ENCODE measurements around the gene DUS2. TPM values are rescaled to one million over a fixed set of nuclear protein-coding genes. Genes with fewer than 3 reads are reported as not detected.

The DUS2 gene
- polyA plus RNA-seq, 4 donors = 7.6 to 12.6 (median 10.0) TPM

DNA sequence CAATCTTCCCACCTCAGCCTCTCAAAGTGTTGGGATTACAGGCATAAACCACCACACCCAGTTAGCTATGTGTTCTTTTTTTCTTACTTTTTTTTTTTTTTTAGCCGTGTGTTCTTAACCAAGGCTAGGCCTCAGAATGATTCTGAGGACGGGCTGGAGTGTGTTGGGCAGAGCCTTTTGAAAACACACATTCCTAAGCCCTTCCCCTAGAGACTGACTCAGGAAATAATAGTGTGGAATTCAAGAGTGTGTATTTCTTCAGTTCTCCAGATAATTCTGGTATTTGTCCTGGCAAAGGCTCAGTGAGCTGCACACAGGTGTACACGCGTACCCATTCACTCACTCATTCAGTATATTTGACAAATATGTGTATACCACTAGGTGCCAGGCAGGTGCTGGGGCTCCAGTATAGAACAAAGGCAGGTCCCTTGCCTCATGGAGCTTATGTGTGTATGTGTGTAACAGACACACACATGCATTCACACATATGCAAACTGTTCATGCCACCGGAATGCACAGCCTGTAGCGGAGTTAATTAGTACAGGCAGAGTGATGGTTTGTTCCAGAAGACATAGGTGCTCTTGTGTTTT lies 42.7 kb downstream of the DUS2 start:
- Histone ChIP-seq H3K27me3 (ENCODE audit: control insufficient read depth in 3 of 3, insufficient read depth in 3 of 3, low read length in 3 of 3) (no peaks in the 10 kb centered on the region), H3K36me3 (ENCODE audit: control insufficient read depth in 3 of 3, insufficient read depth in 2 of 3, low read depth in 1 of 3, low read length in 3 of 3) (peaks cover 0 to 63% (median 5%) of the 10 kb centered on the region in 3 donors), H3K9me3 (ENCODE audit: control insufficient read depth in 2 of 2, insufficient read depth in 1 of 2, low read depth in 1 of 2, low read length in 1 of 2) (no peaks in the 10 kb centered on the region), H3K4me3 (ENCODE audit: low read depth in 1 of 3, low read length in 3 of 3) (no peak overlapping the region), H3K27ac (ENCODE audit: low read depth in 1 of 3, low read length in 2 of 3) (no peak overlapping the region), H3K4me1 (ENCODE audit: control insufficient read depth in 3 of 3, insufficient read depth in 2 of 3, low read depth in 1 of 3, low read length in 2 of 3) (peaks cover 0 to 7% (median 3%) of the 10 kb centered on the region in 3 donors)
- DNase-seq = no peak
- FAIRE-seq = no peak
- 72 to 82% (median 72%) methylated on average over 6 of the region's 6 CpGs for WGBS, 3 donors

DNA sequence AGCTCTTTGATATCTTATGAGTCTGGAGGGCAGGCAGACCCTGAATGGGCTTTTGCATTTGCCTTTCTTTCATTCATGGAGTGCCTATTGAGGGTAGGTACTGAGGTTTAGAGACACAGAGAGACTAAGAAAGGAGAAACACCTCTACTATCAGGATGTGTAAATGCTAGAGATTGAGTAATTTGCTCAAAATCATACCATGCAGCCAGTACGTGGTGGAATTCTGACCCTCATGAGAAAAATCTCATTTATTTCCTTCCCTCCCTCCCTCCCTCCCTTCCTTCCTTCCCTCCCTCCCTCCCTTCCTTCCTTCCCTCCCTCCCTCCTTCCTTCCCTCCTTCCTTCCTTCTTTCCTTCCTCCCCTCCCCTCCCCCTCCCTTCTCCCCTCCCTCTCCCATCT lies 43.7 kb downstream of the DUS2 start:
- peaks cover 4 to 63% (median 8%) of the 10 kb centered on the region in 3 donors for H3K36me3 ChIP-seq (ENCODE audit: control insufficient read depth in 3 of 3, insufficient read depth in 2 of 3, low read depth in 1 of 3, low read length in 3 of 3)
- no peaks in the 10 kb centered on the region for H3K9me3 ChIP-seq (ENCODE audit: control insufficient read depth in 2 of 2, insufficient read depth in 1 of 2, low read depth in 1 of 2, low read length in 1 of 2)
- FAIRE-seq (no peak), DNase-seq (no peak)
- no peak overlapping the region for H3K4me3 ChIP-seq (ENCODE audit: low read depth in 1 of 3, low read length in 3 of 3)
- H3K27me3 ChIP-seq (ENCODE audit: control insufficient read depth in 3 of 3, insufficient read depth in 3 of 3, low read length in 3 of 3) = no peaks in the 10 kb centered on the region
- peaks cover 0 to 7% (median 3%) of the 10 kb centered on the region in 3 donors for H3K4me1 ChIP-seq (ENCODE audit: control insufficient read depth in 3 of 3, insufficient read depth in 2 of 3, low read depth in 1 of 3, low read length in 2 of 3)
- no peak overlapping the region for H3K27ac ChIP-seq (ENCODE audit: low read depth in 1 of 3, low read length in 2 of 3)
- 59 to 75% (median 74%) methylated on average over 1 of the region's 1 CpG for WGBS, 3 donors

DNA sequence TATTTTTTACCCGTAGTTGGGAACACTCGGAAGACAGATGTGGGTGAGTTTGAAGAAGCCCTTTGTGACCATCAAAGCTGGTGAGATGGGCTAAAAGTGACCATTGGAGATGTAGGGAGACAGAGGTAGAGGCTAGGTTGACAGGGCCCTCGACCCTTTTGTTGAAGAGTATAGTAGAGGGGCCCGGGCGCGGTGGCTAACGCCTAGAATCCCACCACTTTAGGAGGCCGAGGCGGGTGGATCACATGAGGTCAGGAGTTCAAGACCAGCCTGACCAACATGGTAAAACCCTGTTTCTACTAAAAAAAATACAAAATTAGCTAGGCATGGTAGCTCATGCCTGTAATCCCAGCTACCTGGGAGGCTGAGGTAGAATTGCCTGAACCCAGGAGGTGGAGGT lies 45.8 kb downstream of the DUS2 start:
- WGBS, 3 donors = 95% methylated on average over 9 of the region's 9 CpGs
- FAIRE-seq = no peak
- H3K4me3 ChIP-seq (ENCODE audit: low read depth in 1 of 3, low read length in 3 of 3) = no peak overlapping the region
- peaks cover 0 to 7% (median 4%) of the 10 kb centered on the region in 3 donors for H3K4me1 ChIP-seq (ENCODE audit: control insufficient read depth in 3 of 3, insufficient read depth in 2 of 3, low read depth in 1 of 3, low read length in 2 of 3)
- H3K36me3 ChIP-seq (ENCODE audit: control insufficient read depth in 3 of 3, insufficient read depth in 2 of 3, low read depth in 1 of 3, low read length in 3 of 3) = peaks cover 4 to 74% (median 8%) of the 10 kb centered on the region in 3 donors
- no peak for DNase-seq
- no peak overlapping the region for H3K27ac ChIP-seq (ENCODE audit: low read depth in 1 of 3, low read length in 2 of 3)
- H3K27me3 ChIP-seq (ENCODE audit: control insufficient read depth in 3 of 3, insufficient read depth in 3 of 3, low read length in 3 of 3) = no peaks in the 10 kb centered on the region
- H3K9me3 ChIP-seq (ENCODE audit: control insufficient read depth in 2 of 2, insufficient read depth in 1 of 2, low read depth in 1 of 2, low read length in 1 of 2) = no peaks in the 10 kb centered on the region

DNA sequence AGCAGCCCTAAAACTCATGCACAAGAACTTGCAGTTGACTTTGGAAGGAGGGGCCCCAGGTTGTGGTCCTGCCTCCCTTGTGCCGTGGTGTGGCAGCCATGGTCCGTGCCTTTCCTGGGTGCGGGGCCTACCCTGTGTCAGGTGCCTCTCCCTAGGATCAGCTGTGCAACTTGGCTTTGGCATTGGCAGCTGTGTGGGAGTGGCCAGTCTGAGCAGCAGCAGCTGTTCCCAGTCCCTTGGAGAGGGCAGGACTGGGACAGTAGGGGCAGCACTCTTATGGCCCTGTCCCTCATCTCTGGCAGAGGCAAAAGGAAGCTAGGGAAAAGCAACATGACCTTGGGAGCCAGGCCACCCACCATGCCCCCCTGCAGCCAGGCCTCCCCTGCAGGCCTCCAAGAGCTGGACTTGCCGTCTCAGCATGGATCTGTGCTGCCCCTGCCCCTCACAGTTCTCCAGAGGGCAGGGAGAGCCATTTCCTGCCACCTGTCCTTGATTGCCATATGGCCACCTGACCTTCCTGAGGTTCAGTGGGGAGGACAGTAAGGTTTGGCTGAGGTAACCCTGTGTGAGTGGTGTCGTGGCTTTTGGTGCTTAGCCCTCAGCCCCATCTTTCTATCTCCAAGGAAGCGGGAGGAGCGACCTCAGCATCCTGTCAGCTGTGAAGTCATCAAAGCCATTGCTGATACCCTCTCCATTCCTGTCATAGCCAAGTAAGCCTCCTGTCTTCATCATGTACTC lies 46.6 kb downstream of the DUS2 start:
- H3K9me3 ChIP-seq (ENCODE audit: control insufficient read depth in 2 of 2, insufficient read depth in 1 of 2, low read depth in 1 of 2, low read length in 1 of 2) = no peaks in the 10 kb centered on the region
- H3K36me3 ChIP-seq (ENCODE audit: control insufficient read depth in 3 of 3, insufficient read depth in 2 of 3, low read depth in 1 of 3, low read length in 3 of 3) = peaks cover 4 to 79% (median 8%) of the 10 kb centered on the region in 3 donors
- H3K4me3 ChIP-seq (ENCODE audit: low read depth in 1 of 3, low read length in 3 of 3) = no peak overlapping the region
- DNase-seq (peak in 1 of 2 donors; percentile 78), FAIRE-seq (no peak)
- 54 to 62% (median 55%) methylated on average over 7 of the region's 7 CpGs for WGBS, 3 donors
- H3K27ac ChIP-seq (ENCODE audit: low read depth in 1 of 3, low read length in 2 of 3) = peak overlapping the region in 1 of 3 donors; percentile 46
- H3K4me1 ChIP-seq (ENCODE audit: control insufficient read depth in 3 of 3, insufficient read depth in 2 of 3, low read depth in 1 of 3, low read length in 2 of 3) = peaks cover 0 to 7% (median 4%) of the 10 kb centered on the region in 3 donors
- H3K27me3 ChIP-seq (ENCODE audit: control insufficient read depth in 3 of 3, insufficient read depth in 3 of 3, low read length in 3 of 3) = no peaks in the 10 kb centered on the region

DNA sequence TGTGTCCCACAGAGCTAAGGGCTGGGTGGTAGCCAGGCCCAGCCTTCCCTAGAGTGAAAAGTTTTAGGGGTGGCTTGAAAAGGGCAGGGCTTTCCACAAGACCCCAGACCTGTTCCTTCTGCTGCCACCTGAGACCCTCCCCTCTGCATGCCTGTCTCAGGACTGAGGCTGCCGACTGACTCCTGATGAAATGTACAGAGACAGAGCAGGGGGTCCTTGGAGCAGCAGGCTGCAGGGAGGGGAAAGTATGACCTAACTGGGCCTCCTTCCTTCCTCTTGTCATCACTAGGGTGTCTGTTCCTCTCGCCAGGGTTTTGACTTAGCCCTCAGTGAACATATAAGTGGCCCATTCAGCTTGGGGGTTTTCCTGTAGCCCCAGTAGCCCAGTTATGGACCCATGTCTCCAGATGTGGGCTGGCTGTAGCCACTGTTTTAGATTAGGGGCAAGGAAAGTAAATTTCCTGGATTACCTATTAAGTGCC lies 47.2 kb downstream of the DUS2 start:
- peak overlapping the region in 1 of 3 donors; percentile 46 for H3K27ac ChIP-seq (ENCODE audit: low read depth in 1 of 3, low read length in 2 of 3)
- DNase-seq (no peak), FAIRE-seq (no peak)
- no peak overlapping the region for H3K4me3 ChIP-seq (ENCODE audit: low read depth in 1 of 3, low read length in 3 of 3)
- no peaks in the 10 kb centered on the region for H3K9me3 ChIP-seq (ENCODE audit: control insufficient read depth in 2 of 2, insufficient read depth in 1 of 2, low read depth in 1 of 2, low read length in 1 of 2)
- peaks cover 4 to 83% (median 9%) of the 10 kb centered on the region in 3 donors for H3K36me3 ChIP-seq (ENCODE audit: control insufficient read depth in 3 of 3, insufficient read depth in 2 of 3, low read depth in 1 of 3, low read length in 3 of 3)
- peaks cover 0 to 7% (median 4%) of the 10 kb centered on the region in 3 donors for H3K4me1 ChIP-seq (ENCODE audit: control insufficient read depth in 3 of 3, insufficient read depth in 2 of 3, low read depth in 1 of 3, low read length in 2 of 3)
- H3K27me3 ChIP-seq (ENCODE audit: control insufficient read depth in 3 of 3, insufficient read depth in 3 of 3, low read length in 3 of 3) = no peaks in the 10 kb centered on the region
- 67 to 88% (median 77%) methylated on average over 2 of the region's 2 CpGs for WGBS, 3 donors

DNA sequence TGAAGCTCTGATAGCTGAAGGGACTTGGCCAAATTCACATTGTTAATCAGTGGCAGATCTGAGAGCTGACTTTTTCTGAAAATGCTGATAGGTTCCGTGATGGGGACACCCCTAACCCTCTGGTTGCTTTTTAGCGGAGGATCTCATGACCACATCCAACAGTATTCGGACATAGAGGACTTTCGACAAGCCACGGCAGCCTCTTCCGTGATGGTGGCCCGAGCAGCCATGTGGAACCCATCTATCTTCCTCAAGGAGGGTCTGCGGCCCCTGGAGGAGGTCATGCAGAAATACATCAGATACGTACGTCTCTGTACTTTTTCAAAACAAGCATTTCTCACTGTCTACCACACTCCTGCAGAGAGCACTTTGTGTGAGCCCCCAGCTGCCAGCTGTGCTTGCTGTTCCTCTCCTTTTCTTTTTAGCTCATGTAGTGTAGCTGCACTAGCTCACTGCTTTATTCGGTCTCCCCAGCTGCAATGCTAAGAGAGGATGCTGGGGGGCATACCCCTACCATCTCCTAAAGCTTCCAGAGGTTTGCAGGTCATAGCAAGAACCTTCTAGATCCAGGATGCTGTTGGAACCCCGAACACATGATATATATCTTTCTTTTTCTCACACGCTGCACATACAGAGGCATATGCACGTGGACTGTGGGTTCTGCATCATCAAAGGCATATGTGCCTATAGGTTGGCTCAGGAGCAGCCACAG lies 47.9 kb downstream of the DUS2 start:
- no peak overlapping the region for H3K27ac ChIP-seq (ENCODE audit: low read depth in 1 of 3, low read length in 2 of 3)
- H3K4me3 ChIP-seq (ENCODE audit: low read depth in 1 of 3, low read length in 3 of 3) = no peak overlapping the region
- H3K27me3 ChIP-seq (ENCODE audit: control insufficient read depth in 3 of 3, insufficient read depth in 3 of 3, low read length in 3 of 3) = no peaks in the 10 kb centered on the region
- no peak for DNase-seq
- H3K4me1 ChIP-seq (ENCODE audit: control insufficient read depth in 3 of 3, insufficient read depth in 2 of 3, low read depth in 1 of 3, low read length in 2 of 3) = peaks cover 0 to 7% (median 4%) of the 10 kb centered on the region in 3 donors
- 80 to 91% (median 87%) methylated on average over 14 of the region's 14 CpGs for WGBS, 3 donors
- H3K9me3 ChIP-seq (ENCODE audit: control insufficient read depth in 2 of 2, insufficient read depth in 1 of 2, low read depth in 1 of 2, low read length in 1 of 2) = no peaks in the 10 kb centered on the region
- no peak for FAIRE-seq
- H3K36me3 ChIP-seq (ENCODE audit: control insufficient read depth in 3 of 3, insufficient read depth in 2 of 3, low read depth in 1 of 3, low read length in 3 of 3) = peaks cover 4 to 83% (median 12%) of the 10 kb centered on the region in 3 donors

DNA sequence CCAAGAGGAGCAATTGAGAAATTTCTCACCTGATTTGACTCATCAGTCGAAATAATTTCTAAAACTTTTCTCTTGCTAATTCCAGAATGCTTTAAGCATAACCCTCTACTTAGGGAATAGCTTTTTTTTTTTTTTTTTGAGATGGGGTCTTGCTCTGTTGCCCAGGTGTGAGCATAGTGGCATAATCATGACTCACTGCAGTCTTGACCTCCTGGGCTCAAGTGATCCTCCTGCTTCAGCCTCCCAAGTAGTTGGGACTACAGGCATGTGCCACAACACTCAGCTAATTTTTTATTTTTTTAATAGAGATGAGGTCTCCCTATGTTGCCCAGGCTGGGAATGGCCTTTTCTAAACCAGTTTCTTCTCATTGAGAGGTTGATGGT lies 48.4 kb downstream of the DUS2 start:
- no peak overlapping the region for H3K4me3 ChIP-seq (ENCODE audit: low read depth in 1 of 3, low read length in 3 of 3)
- FAIRE-seq (no peak), DNase-seq (no peak)
- no peak overlapping the region for H3K27ac ChIP-seq (ENCODE audit: low read depth in 1 of 3, low read length in 2 of 3)
- H3K27me3 ChIP-seq (ENCODE audit: control insufficient read depth in 3 of 3, insufficient read depth in 3 of 3, low read length in 3 of 3) = no peaks in the 10 kb centered on the region
- H3K9me3 ChIP-seq (ENCODE audit: control insufficient read depth in 2 of 2, insufficient read depth in 1 of 2, low read depth in 1 of 2, low read length in 1 of 2) = no peaks in the 10 kb centered on the region
- peaks cover 4 to 83% (median 12%) of the 10 kb centered on the region in 3 donors for H3K36me3 ChIP-seq (ENCODE audit: control insufficient read depth in 3 of 3, insufficient read depth in 2 of 3, low read depth in 1 of 3, low read length in 3 of 3)
- 76 to 89% (median 83%) methylated on average over 1 of the region's 1 CpG for WGBS, 3 donors
- H3K4me1 ChIP-seq (ENCODE audit: control insufficient read depth in 3 of 3, insufficient read depth in 2 of 3, low read depth in 1 of 3, low read length in 2 of 3) = peaks cover 0 to 7% (median 4%) of the 10 kb centered on the region in 3 donors

DNA sequence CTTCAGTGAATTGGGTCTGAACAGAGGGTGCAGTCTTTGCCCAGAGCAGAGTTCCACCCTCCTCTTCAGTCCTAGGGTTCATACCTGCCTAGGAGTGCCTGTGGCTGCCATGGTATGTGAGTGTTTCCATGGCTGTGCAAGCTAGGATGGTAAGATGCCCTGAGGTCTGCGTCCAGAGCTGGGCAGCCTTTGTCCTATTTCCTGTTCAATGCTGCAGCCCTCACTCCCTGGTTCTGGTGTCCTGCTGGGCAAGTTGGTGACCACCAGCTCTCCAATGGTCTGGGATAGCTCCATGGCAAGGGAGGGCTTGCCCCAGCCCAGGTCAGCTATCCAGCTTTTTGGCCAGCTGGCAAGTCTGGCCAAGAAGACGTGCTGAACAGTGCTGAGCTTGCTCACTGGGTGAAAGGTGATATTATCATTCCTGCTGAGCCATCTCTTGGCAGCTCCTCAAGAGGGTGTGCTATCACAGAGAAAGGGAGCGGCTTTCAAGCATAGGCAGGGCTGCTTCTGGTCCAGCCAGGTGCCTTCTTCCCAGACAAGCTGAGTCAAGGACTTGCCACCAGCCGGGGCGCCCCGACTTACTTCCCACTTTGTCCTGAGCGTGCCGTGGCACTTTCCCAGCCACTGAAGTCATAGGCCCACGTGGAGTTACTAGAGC lies 49.1 kb downstream of the DUS2 start:
- H3K27me3 ChIP-seq (ENCODE audit: control insufficient read depth in 3 of 3, insufficient read depth in 3 of 3, low read length in 3 of 3) = no peaks in the 10 kb centered on the region
- FAIRE-seq (no peak), DNase-seq (peak; percentile 70 to 84)
- H3K9me3 ChIP-seq (ENCODE audit: control insufficient read depth in 2 of 2, insufficient read depth in 1 of 2, low read depth in 1 of 2, low read length in 1 of 2) = no peaks in the 10 kb centered on the region
- no peak overlapping the region for H3K4me3 ChIP-seq (ENCODE audit: low read depth in 1 of 3, low read length in 3 of 3)
- 47 to 70% (median 48%) methylated on average over 9 of the region's 9 CpGs for WGBS, 3 donors
- peaks cover 0 to 7% (median 4%) of the 10 kb centered on the region in 3 donors for H3K4me1 ChIP-seq (ENCODE audit: control insufficient read depth in 3 of 3, insufficient read depth in 2 of 3, low read depth in 1 of 3, low read length in 2 of 3)
- peaks cover 4 to 87% (median 12%) of the 10 kb centered on the region in 3 donors for H3K36me3 ChIP-seq (ENCODE audit: control insufficient read depth in 3 of 3, insufficient read depth in 2 of 3, low read depth in 1 of 3, low read length in 3 of 3)
- H3K27ac ChIP-seq (ENCODE audit: low read depth in 1 of 3, low read length in 2 of 3) = peak overlapping the region in 1 of 3 donors; percentile 21
